GM21447 (cell line): ENCODE measurements around the gene CCDC24.

Experiments used
- ATAC-seq: cut with Tn5 transposase; IDR thresholded peaks from one replicate; pipeline ENCODE4 v1.9.1; 2021; ENCODE audit not compliant: unreplicated experiment

Gene CCDC24

GRCh38 chr1:44037154-44037553 is 45.8 kb downstream of the CCDC24 start:
- ATAC-seq: no peak

- ATAC-seq: no peak
Measured at GRCh38 chr1:44038876-44039657, 47.7 kb downstream of the CCDC24 start.

- no peak for ATAC-seq
Measured at GRCh38 chr1:44040418-44040817, 49.0 kb downstream of the CCDC24 start.

- no peak for ATAC-seq
Measured at GRCh38 chr1:44040846-44041245, 49.4 kb downstream of the CCDC24 start.

- ATAC-seq: no peak
Measured at GRCh38 chr1:44043176-44044070, 52.0 kb downstream of the CCDC24 start.

- ATAC-seq: no peak
Measured at GRCh38 chr1:44044071-44044801, 52.8 kb downstream of the CCDC24 start.

GRCh38 chr1:44045064-44045463 is 53.7 kb downstream of the CCDC24 start:
- ATAC-seq: no peak
